Measurements from ENCODE around the gene ARL5B. TPM values are rescaled to one million over a fixed set of nuclear protein-coding genes. Genes with fewer than 3 reads are reported as not detected.
"Not testable (repeated sequence)": the region's sequence is repeated elsewhere in the genome, so short reads cannot be mapped to it uniquely, and the experiment has no call there.

ARL5B gene
- total RNA-seq, result 10 to 100 TPM; 13.1 to 24.3 TPM
- 40.0 to 49.1 reads per million in 2 donors for total RNA-seq

- peak; percentile 95 for ATAC-seq
- H3K9me3 ChIP-seq (ENCODE audit: control insufficient read depth, low read length, poor library complexity, severe bottlenecking), result no peaks in the 10 kb centered on the region
- H3K4me1 Mint-ChIP-seq, result peaks cover 33% of the 10 kb centered on the region
- peak within 1 kb of the TSS; percentile 96 for H3K27ac Mint-ChIP-seq
- H3K36me3 Mint-ChIP-seq (ENCODE audit: low read depth), result peaks cover 3% of the 10 kb centered on the region
- peak; percentile 88 to 96 (median 94) for DNase-seq
- H3K4me3 Mint-ChIP-seq, result peak within 1 kb of the TSS; percentile 99
- no peaks in the 10 kb centered on the region for H3K27me3 Mint-ChIP-seq
Observed at GRCh38 chr10:18659125-18659818, at the start of gene ARL5B. ARL5B (plus strand) TSS chr10:18659431; CDS start chr10:18659638, 207 bp downstream.

- no peak for ATAC-seq
- no peak for DNase-seq
- H3K9me3 ChIP-seq (ENCODE audit: control insufficient read depth, low read length, poor library complexity, severe bottlenecking), result no peaks in the 10 kb centered on the region
- no peak overlapping the region for H3K4me3 Mint-ChIP-seq
- H3K36me3 Mint-ChIP-seq (ENCODE audit: low read depth), result peaks cover 12% of the 10 kb centered on the region
- H3K27me3 Mint-ChIP-seq, result no peaks in the 10 kb centered on the region
- peak overlapping the region; percentile 14 for H3K27ac Mint-ChIP-seq
- no peaks in the 10 kb centered on the region for H3K4me1 Mint-ChIP-seq
Observed at GRCh38 chr10:18610517-18610916, 48.7 kb upstream of the ARL5B start.

GRCh38 chr10:18611168-18611567, 48.1 kb upstream of the ARL5B start:
- ATAC-seq (no peak), DNase-seq (no peak)
- H3K4me3 Mint-ChIP-seq, result no peak overlapping the region
- H3K36me3 Mint-ChIP-seq (ENCODE audit: low read depth), result peaks cover 10% of the 10 kb centered on the region
- no peaks in the 10 kb centered on the region for H3K27me3 Mint-ChIP-seq
- no peak overlapping the region for H3K27ac Mint-ChIP-seq
- no peaks in the 10 kb centered on the region for H3K9me3 ChIP-seq (ENCODE audit: control insufficient read depth, low read length, poor library complexity, severe bottlenecking)
- H3K4me1 Mint-ChIP-seq, result no peaks in the 10 kb centered on the region

- peaks cover 3% of the 10 kb centered on the region for H3K4me1 Mint-ChIP-seq
- H3K4me3 Mint-ChIP-seq, result no peak overlapping the region
- H3K27me3 Mint-ChIP-seq, result no peaks in the 10 kb centered on the region
- ATAC-seq (no peak), DNase-seq (no peak)
- no peaks in the 10 kb centered on the region for H3K9me3 ChIP-seq (ENCODE audit: control insufficient read depth, low read length, poor library complexity, severe bottlenecking)
- peaks cover 15% of the 10 kb centered on the region for H3K36me3 Mint-ChIP-seq (ENCODE audit: low read depth)
- no peak overlapping the region for H3K27ac Mint-ChIP-seq
Observed at GRCh38 chr10:18615618-18616017, 43.6 kb upstream of the ARL5B start.

- H3K4me3 Mint-ChIP-seq, result no peak overlapping the region
- H3K36me3 Mint-ChIP-seq (ENCODE audit: low read depth), result peaks cover 14% of the 10 kb centered on the region
- H3K9me3 ChIP-seq (ENCODE audit: control insufficient read depth, low read length, poor library complexity, severe bottlenecking), result no peaks in the 10 kb centered on the region
- DNase-seq (no peak), ATAC-seq (no peak)
- no peaks in the 10 kb centered on the region for H3K27me3 Mint-ChIP-seq
- H3K4me1 Mint-ChIP-seq, result peaks cover 3% of the 10 kb centered on the region
- no peak overlapping the region for H3K27ac Mint-ChIP-seq
Observed at GRCh38 chr10:18616337-18616736, 42.9 kb upstream of the ARL5B start.

GRCh38 chr10:18619016-18619415, 40.2 kb upstream of the ARL5B start:
- Mint-ChIP-seq H3K36me3 (ENCODE audit: low read depth) (peaks cover 10% of the 10 kb centered on the region), H3K27me3 (no peaks in the 10 kb centered on the region)

GRCh38 chr10:18620856-18621255, 38.4 kb upstream of the ARL5B start:
- ATAC-seq, result no peak
- Mint-ChIP-seq H3K4me1 (peaks cover 3% of the 10 kb centered on the region), H3K4me3 (no peak overlapping the region), H3K27ac (no peak overlapping the region), H3K36me3 (ENCODE audit: low read depth) (peaks cover 10% of the 10 kb centered on the region), H3K27me3 (no peaks in the 10 kb centered on the region)
- DNase-seq, result no peak
- no peaks in the 10 kb centered on the region for H3K9me3 ChIP-seq (ENCODE audit: control insufficient read depth, low read length, poor library complexity, severe bottlenecking)

More at GRCh38 chr10:18619016-18619415, 40.2 kb upstream of the ARL5B start:
- no peaks in the 10 kb centered on the region for H3K9me3 ChIP-seq (ENCODE audit: control insufficient read depth, low read length, poor library complexity, severe bottlenecking)
- DNase-seq, result no peak
- H3K4me1 Mint-ChIP-seq, result peaks cover 3% of the 10 kb centered on the region
- no peak for ATAC-seq
- H3K4me3 Mint-ChIP-seq, result no peak overlapping the region
- H3K27ac Mint-ChIP-seq, result no peak overlapping the region

- ATAC-seq; H3K4me3 Mint-ChIP-seq; H3K4me1 Mint-ChIP-seq; DNase-seq; H3K27me3 Mint-ChIP-seq; H3K9me3 ChIP-seq (ENCODE audit: control insufficient read depth, low read length, poor library complexity, severe bottlenecking): not testable (repeated sequence)
- Mint-ChIP-seq H3K27ac (peak overlapping the region; percentile 29), H3K36me3 (ENCODE audit: low read depth) (peaks cover 12% of the 10 kb centered on the region)
Observed at GRCh38 chr10:18623671-18624070, 35.6 kb upstream of the ARL5B start.

GRCh38 chr10:18625886-18626285, 33.3 kb upstream of the ARL5B start:
- H3K9me3 ChIP-seq (ENCODE audit: control insufficient read depth, low read length, poor library complexity, severe bottlenecking), result no peaks in the 10 kb centered on the region
- H3K4me3 Mint-ChIP-seq, result no peak overlapping the region
- H3K27ac Mint-ChIP-seq, result no peak overlapping the region
- H3K4me1 Mint-ChIP-seq, result peaks cover 2% of the 10 kb centered on the region
- DNase-seq, result no peak
- no peak for ATAC-seq
- H3K27me3 Mint-ChIP-seq, result no peaks in the 10 kb centered on the region
- peaks cover 4% of the 10 kb centered on the region for H3K36me3 Mint-ChIP-seq (ENCODE audit: low read depth)

- not testable (repeated sequence) for H3K36me3 Mint-ChIP-seq (ENCODE audit: low read depth); H3K4me1 Mint-ChIP-seq; H3K9me3 ChIP-seq (ENCODE audit: control insufficient read depth, low read length, poor library complexity, severe bottlenecking); ATAC-seq; H3K27me3 Mint-ChIP-seq
- Mint-ChIP-seq H3K4me3 (peak overlapping the region; percentile 85), H3K27ac (peak overlapping the region; percentile 79)
- peak; percentile 43 to 53 (median 50) for DNase-seq
Observed at GRCh38 chr10:18627452-18628018, 31.7 kb upstream of the ARL5B start.

- not testable (repeated sequence) for H3K27ac Mint-ChIP-seq; ATAC-seq; DNase-seq; H3K4me3 Mint-ChIP-seq; H3K36me3 Mint-ChIP-seq (ENCODE audit: low read depth); H3K27me3 Mint-ChIP-seq; H3K4me1 Mint-ChIP-seq; H3K9me3 ChIP-seq (ENCODE audit: control insufficient read depth, low read length, poor library complexity, severe bottlenecking)
Observed at GRCh38 chr10:18632500-18632899, 26.7 kb upstream of the ARL5B start.

- H3K9me3 ChIP-seq (ENCODE audit: control insufficient read depth, low read length, poor library complexity, severe bottlenecking), result no peaks in the 10 kb centered on the region
- ATAC-seq, result no peak
- Mint-ChIP-seq H3K27me3 (no peaks in the 10 kb centered on the region), H3K27ac (peak overlapping the region; percentile 39), H3K4me3 (no peak overlapping the region), H3K4me1 (peaks cover 2% of the 10 kb centered on the region), H3K36me3 (ENCODE audit: low read depth) (no peaks in the 10 kb centered on the region)
- no peak for DNase-seq
Observed at GRCh38 chr10:18635995-18636394, 23.2 kb upstream of the ARL5B start.

- H3K27ac Mint-ChIP-seq, result peak overlapping the region; percentile 70
- not testable (repeated sequence) for H3K36me3 Mint-ChIP-seq (ENCODE audit: low read depth); H3K4me1 Mint-ChIP-seq; DNase-seq; H3K4me3 Mint-ChIP-seq; H3K9me3 ChIP-seq (ENCODE audit: control insufficient read depth, low read length, poor library complexity, severe bottlenecking); ATAC-seq; H3K27me3 Mint-ChIP-seq
Observed at GRCh38 chr10:18637400-18637799, 21.8 kb upstream of the ARL5B start.

- not testable (repeated sequence) for H3K36me3 Mint-ChIP-seq (ENCODE audit: low read depth)
Observed at GRCh38 chr10:18639719-18640118, 19.5 kb upstream of the ARL5B start.

More at GRCh38 chr10:18639719-18640118, 19.5 kb upstream of the ARL5B start:
- DNase-seq; H3K27ac Mint-ChIP-seq; H3K9me3 ChIP-seq (ENCODE audit: control insufficient read depth, low read length, poor library complexity, severe bottlenecking); ATAC-seq; H3K27me3 Mint-ChIP-seq; H3K4me3 Mint-ChIP-seq: not testable (repeated sequence)
- peaks cover 11% of the 10 kb centered on the region for H3K4me1 Mint-ChIP-seq
